ENCODE results near the gene EIF2B1.

EIF2B1 gene

DNA sequence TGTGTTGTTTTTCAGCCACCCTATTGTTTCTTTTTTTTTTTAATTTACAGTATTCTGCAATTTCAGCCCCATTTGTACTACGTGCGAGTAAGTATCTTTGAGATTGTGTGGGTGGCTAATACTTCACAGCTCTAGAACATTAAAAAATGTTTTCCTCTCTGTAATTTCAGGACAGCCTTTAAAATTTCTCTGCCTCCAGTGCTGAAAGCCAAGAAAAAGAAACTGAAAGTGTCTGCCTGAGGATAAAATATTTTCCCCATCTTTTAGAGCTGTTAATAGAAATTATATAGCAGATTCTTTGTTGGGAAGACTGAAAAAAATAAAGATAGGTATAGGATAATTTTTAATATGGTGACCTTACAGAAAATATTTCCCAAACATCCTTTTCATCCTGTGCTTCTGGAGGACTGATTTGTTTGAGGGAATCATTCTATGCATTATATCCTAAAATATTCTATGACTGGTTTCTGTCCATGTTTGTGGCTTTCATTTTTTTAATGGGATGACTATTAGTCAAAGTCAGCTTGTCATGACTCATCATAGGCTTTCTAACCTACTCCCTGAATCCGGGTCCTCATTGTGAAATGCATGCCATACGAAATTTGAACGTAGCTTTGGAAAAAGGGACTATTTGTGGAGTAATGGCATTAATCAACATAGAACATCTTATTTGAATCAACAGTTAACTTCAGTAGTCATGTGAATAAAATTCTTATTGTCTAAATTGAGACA, 26.7 kb upstream of the EIF2B1 start:
- H3K4me1 ChIP-seq (ENCODE audit: control insufficient read depth in 1 of 2, insufficient read depth in 2 of 2, low read length in 2 of 2) = no peaks in the 10 kb centered on the region
- no peak overlapping the region for H4K8ac ChIP-seq (ENCODE audit: low read depth, low read length)
- H3K4me3 ChIP-seq (ENCODE audit: low read depth, low read length) = no peak overlapping the region
- H4K91ac ChIP-seq (ENCODE audit: low read depth, low read length) = no peak overlapping the region
- no peak overlapping the region for H2BK12ac ChIP-seq (ENCODE audit: low read length)
- H4K12ac ChIP-seq (ENCODE audit: low read depth, low read length) = no peak overlapping the region
- no peaks in the 10 kb centered on the region for H3K9me3 ChIP-seq (ENCODE audit: insufficient read depth, low read depth, low read length)
- no peak overlapping the region for H3K23ac ChIP-seq (ENCODE audit: low read length)
- no peak overlapping the region for H3K18ac ChIP-seq (ENCODE audit: low read length)
- DNase-seq = peak; percentile 46 to 88
- no peak overlapping the region for H3K9ac ChIP-seq (ENCODE audit: low read length)
- no peak overlapping the region for H2AFZ ChIP-seq (ENCODE audit: insufficient read depth, low read length, poor library complexity)
- H2BK5ac ChIP-seq (ENCODE audit: low read depth, low read length, poor library complexity) = no peak overlapping the region
- no peak overlapping the region for H3K4ac ChIP-seq (ENCODE audit: low read depth, low read length)
- WGBS (ENCODE audit: extremely low coverage, insufficient coverage, insufficient read length) = no CpG with 5 or more reads among the region's 5 CpGs
- peaks cover 10 to 12% of the 10 kb centered on the region in 2 experiments for H3K36me3 ChIP-seq (ENCODE audit: control insufficient read depth in 1 of 2, insufficient read depth in 2 of 2, low read length in 2 of 2)
- no peaks in the 10 kb centered on the region for H3K79me1 ChIP-seq (ENCODE audit: low read length)
- H3K4me2 ChIP-seq (ENCODE audit: low read length) = no peak overlapping the region
- no peak overlapping the region for H3K14ac ChIP-seq (ENCODE audit: low read length)
- no peaks in the 10 kb centered on the region for H3K27me3 ChIP-seq (ENCODE audit: insufficient read depth, low read length)
- no peaks in the 10 kb centered on the region for H3K79me2 ChIP-seq (ENCODE audit: control insufficient read depth, insufficient read depth, low read length, poor library complexity)
- no peak overlapping the region for H2AK5ac ChIP-seq (ENCODE audit: low read length)
- H2BK120ac ChIP-seq (ENCODE audit: insufficient read depth, low read length, poor library complexity) = no peak overlapping the region
- H3K27ac ChIP-seq (ENCODE audit: low read depth, low read length) = no peak overlapping the region

GRCh38 chr12:123657211-123657610, 23.7 kb upstream of the EIF2B1 start:
- no peak overlapping the region for H4K12ac ChIP-seq (ENCODE audit: low read depth, low read length)
- no peak overlapping the region for H3K14ac ChIP-seq (ENCODE audit: low read length)
- H3K9me3 ChIP-seq (ENCODE audit: insufficient read depth, low read depth, low read length) = no peaks in the 10 kb centered on the region
- H3K4me3 ChIP-seq (ENCODE audit: low read depth, low read length) = no peak overlapping the region
- H3K27me3 ChIP-seq (ENCODE audit: insufficient read depth, low read length) = no peaks in the 10 kb centered on the region
- DNase-seq = no peak
- H2AK5ac ChIP-seq (ENCODE audit: low read length) = no peak overlapping the region
- no peak overlapping the region for H3K23ac ChIP-seq (ENCODE audit: low read length)
- H3K4me1 ChIP-seq (ENCODE audit: control insufficient read depth in 1 of 2, insufficient read depth in 2 of 2, low read length in 2 of 2) = no peaks in the 10 kb centered on the region
- H4K8ac ChIP-seq (ENCODE audit: low read depth, low read length) = no peak overlapping the region
- H3K4me2 ChIP-seq (ENCODE audit: low read length) = no peak overlapping the region
- WGBS (ENCODE audit: extremely low coverage, insufficient coverage, insufficient read length) = no CpG with 5 or more reads among the region's 9 CpGs
- H3K18ac ChIP-seq (ENCODE audit: low read length) = no peak overlapping the region
- H3K9ac ChIP-seq (ENCODE audit: low read length) = no peak overlapping the region
- no peak overlapping the region for H2BK12ac ChIP-seq (ENCODE audit: low read length)
- no peak overlapping the region for H3K4ac ChIP-seq (ENCODE audit: low read depth, low read length)
- no peak overlapping the region for H2BK5ac ChIP-seq (ENCODE audit: low read depth, low read length, poor library complexity)
- H2AFZ ChIP-seq (ENCODE audit: insufficient read depth, low read length, poor library complexity) = no peak overlapping the region
- H3K79me2 ChIP-seq (ENCODE audit: control insufficient read depth, insufficient read depth, low read length, poor library complexity) = no peaks in the 10 kb centered on the region
- no peak overlapping the region for H2BK120ac ChIP-seq (ENCODE audit: insufficient read depth, low read length, poor library complexity)
- no peak overlapping the region for H3K27ac ChIP-seq (ENCODE audit: low read depth, low read length)
- H3K79me1 ChIP-seq (ENCODE audit: low read length) = no peaks in the 10 kb centered on the region
- no peak overlapping the region for H4K91ac ChIP-seq (ENCODE audit: low read depth, low read length)
- peaks cover 13 to 15% of the 10 kb centered on the region in 2 experiments for H3K36me3 ChIP-seq (ENCODE audit: control insufficient read depth in 1 of 2, insufficient read depth in 2 of 2, low read length in 2 of 2)

DNA sequence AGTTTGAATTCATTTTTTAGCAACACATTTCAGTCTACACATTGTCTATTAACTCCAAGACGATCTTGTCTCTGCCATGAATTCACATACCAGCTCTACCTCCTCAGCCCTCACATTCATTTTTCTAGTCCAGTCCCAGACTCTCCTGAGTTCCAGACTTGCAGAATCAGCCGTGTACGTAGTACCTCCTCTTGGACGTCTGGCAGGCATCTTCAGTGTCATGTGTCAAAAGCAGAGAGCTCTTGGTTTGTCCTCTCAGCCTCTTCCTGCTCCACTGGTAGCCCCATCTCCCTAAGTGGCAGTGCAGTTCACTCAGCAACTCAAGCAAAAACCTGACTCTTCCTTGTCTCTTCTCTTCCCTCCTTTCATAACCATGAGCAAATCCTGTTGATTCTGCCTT, 22.9 kb upstream of the EIF2B1 start:
- no peaks in the 10 kb centered on the region for H3K27me3 ChIP-seq (ENCODE audit: insufficient read depth, low read length)
- DNase-seq = no peak
- peaks cover 13 to 15% of the 10 kb centered on the region in 2 experiments for H3K36me3 ChIP-seq (ENCODE audit: control insufficient read depth in 1 of 2, insufficient read depth in 2 of 2, low read length in 2 of 2)
- H2BK12ac ChIP-seq (ENCODE audit: low read length) = no peak overlapping the region
- WGBS (ENCODE audit: extremely low coverage, insufficient coverage, insufficient read length) = no CpG with 5 or more reads among the region's 4 CpGs
- no peak overlapping the region for H4K8ac ChIP-seq (ENCODE audit: low read depth, low read length)
- H3K23ac ChIP-seq (ENCODE audit: low read length) = no peak overlapping the region
- H3K9ac ChIP-seq (ENCODE audit: low read length) = no peak overlapping the region
- no peak overlapping the region for H3K18ac ChIP-seq (ENCODE audit: low read length)
- H3K79me1 ChIP-seq (ENCODE audit: low read length) = no peaks in the 10 kb centered on the region
- H2BK5ac ChIP-seq (ENCODE audit: low read depth, low read length, poor library complexity) = no peak overlapping the region
- H3K4me2 ChIP-seq (ENCODE audit: low read length) = no peak overlapping the region
- H3K4ac ChIP-seq (ENCODE audit: low read depth, low read length) = no peak overlapping the region
- H3K9me3 ChIP-seq (ENCODE audit: insufficient read depth, low read depth, low read length) = no peaks in the 10 kb centered on the region
- no peak overlapping the region for H4K12ac ChIP-seq (ENCODE audit: low read depth, low read length)
- H2AFZ ChIP-seq (ENCODE audit: insufficient read depth, low read length, poor library complexity) = no peak overlapping the region
- no peak overlapping the region for H3K27ac ChIP-seq (ENCODE audit: low read depth, low read length)
- no peaks in the 10 kb centered on the region for H3K4me1 ChIP-seq (ENCODE audit: control insufficient read depth in 1 of 2, insufficient read depth in 2 of 2, low read length in 2 of 2)
- H4K91ac ChIP-seq (ENCODE audit: low read depth, low read length) = no peak overlapping the region
- H3K14ac ChIP-seq (ENCODE audit: low read length) = no peak overlapping the region
- no peak overlapping the region for H2BK120ac ChIP-seq (ENCODE audit: insufficient read depth, low read length, poor library complexity)
- H3K4me3 ChIP-seq (ENCODE audit: low read depth, low read length) = no peak overlapping the region
- no peak overlapping the region for H2AK5ac ChIP-seq (ENCODE audit: low read length)
- H3K79me2 ChIP-seq (ENCODE audit: control insufficient read depth, insufficient read depth, low read length, poor library complexity) = no peaks in the 10 kb centered on the region

- H3K27ac ChIP-seq (ENCODE audit: low read depth, low read length) = no peak overlapping the region
- H3K9ac ChIP-seq (ENCODE audit: low read length) = peak overlapping the region; percentile 68
- DNase-seq = no peak
- no peak overlapping the region for H4K91ac ChIP-seq (ENCODE audit: low read depth, low read length)
- H3K18ac ChIP-seq (ENCODE audit: low read length) = no peak overlapping the region
- no peaks in the 10 kb centered on the region for H3K79me1 ChIP-seq (ENCODE audit: low read length)
- no peaks in the 10 kb centered on the region for H3K27me3 ChIP-seq (ENCODE audit: insufficient read depth, low read length)
- no peak overlapping the region for H3K4me2 ChIP-seq (ENCODE audit: low read length)
- H2BK12ac ChIP-seq (ENCODE audit: low read length) = no peak overlapping the region
- no peak overlapping the region for H2AFZ ChIP-seq (ENCODE audit: insufficient read depth, low read length, poor library complexity)
- WGBS (ENCODE audit: extremely low coverage, insufficient coverage, insufficient read length) = no CpG with 5 or more reads among the region's 5 CpGs
- H3K79me2 ChIP-seq (ENCODE audit: control insufficient read depth, insufficient read depth, low read length, poor library complexity) = no peaks in the 10 kb centered on the region
- no peak overlapping the region for H3K4me3 ChIP-seq (ENCODE audit: low read depth, low read length)
- no peak overlapping the region for H2BK120ac ChIP-seq (ENCODE audit: insufficient read depth, low read length, poor library complexity)
- no peak overlapping the region for H3K14ac ChIP-seq (ENCODE audit: low read length)
- no peak overlapping the region for H4K12ac ChIP-seq (ENCODE audit: low read depth, low read length)
- H4K8ac ChIP-seq (ENCODE audit: low read depth, low read length) = no peak overlapping the region
- no peak overlapping the region for H2BK5ac ChIP-seq (ENCODE audit: low read depth, low read length, poor library complexity)
- H3K4me1 ChIP-seq (ENCODE audit: control insufficient read depth in 1 of 2, insufficient read depth in 2 of 2, low read length in 2 of 2) = no peaks in the 10 kb centered on the region
- no peak overlapping the region for H3K4ac ChIP-seq (ENCODE audit: low read depth, low read length)
- no peaks in the 10 kb centered on the region for H3K9me3 ChIP-seq (ENCODE audit: insufficient read depth, low read depth, low read length)
- no peak overlapping the region for H2AK5ac ChIP-seq (ENCODE audit: low read length)
- no peak overlapping the region for H3K23ac ChIP-seq (ENCODE audit: low read length)
- H3K36me3 ChIP-seq (ENCODE audit: control insufficient read depth in 1 of 2, insufficient read depth in 2 of 2, low read length in 2 of 2) = peaks cover 17 to 18% of the 10 kb centered on the region in 2 experiments
Measured at GRCh38 chr12:123655420-123655819, 21.9 kb upstream of the EIF2B1 start.
